Left renal pelvis (tissue), 4 donors: ENCODE results near the gene ADAT1. TPM values are rescaled to one million over a fixed set of nuclear protein-coding genes. Genes with fewer than 3 reads are reported as not detected.
A peak's percentile ranks its signal among the peaks of the same experiment; 100 is the strongest.

ENCODE experiments used
- DNase-seq, 4 donors: peaks; one replicate each; pipeline ENCODE4 v3.0.0-alpha.2; 2013; ENCODE audit warnings: low read depth in 4 of 4, low spot score in 3 of 4
- polyA plus RNA-seq, 4 donors: library from polyadenylated mRNA; unstranded; fragments of 120-200 nt; gene quantifications; one replicate each; pipeline ENCODE4 v1.2.1, GENCODE V29; 2013; ENCODE audit not compliant: insufficient read length in 4 of 4

ADAT1 gene
- polyA plus RNA-seq, 4 donors: 35.3 to 59.5 (median 52.3) TPM

DNA sequence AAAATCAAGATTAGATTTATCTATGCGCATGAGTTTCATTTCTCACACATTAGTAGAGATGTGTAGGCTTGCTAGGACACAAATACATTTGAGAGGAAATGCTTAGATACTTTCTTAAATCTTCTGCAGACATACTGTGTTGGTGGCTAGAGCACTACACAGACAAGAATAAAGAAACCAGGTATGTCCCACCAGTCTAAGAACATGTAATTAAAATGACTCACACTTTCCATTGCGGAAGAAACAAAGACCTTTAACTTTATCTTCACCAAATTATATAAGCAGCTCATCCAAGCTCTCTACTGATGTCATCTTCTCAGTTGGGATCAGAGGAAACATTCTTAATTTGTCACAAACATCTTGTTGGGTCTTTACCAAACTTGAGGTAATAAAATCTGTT, 44.4 kb downstream of the ADAT1 start:
- DNase-seq: no peak

DNA sequence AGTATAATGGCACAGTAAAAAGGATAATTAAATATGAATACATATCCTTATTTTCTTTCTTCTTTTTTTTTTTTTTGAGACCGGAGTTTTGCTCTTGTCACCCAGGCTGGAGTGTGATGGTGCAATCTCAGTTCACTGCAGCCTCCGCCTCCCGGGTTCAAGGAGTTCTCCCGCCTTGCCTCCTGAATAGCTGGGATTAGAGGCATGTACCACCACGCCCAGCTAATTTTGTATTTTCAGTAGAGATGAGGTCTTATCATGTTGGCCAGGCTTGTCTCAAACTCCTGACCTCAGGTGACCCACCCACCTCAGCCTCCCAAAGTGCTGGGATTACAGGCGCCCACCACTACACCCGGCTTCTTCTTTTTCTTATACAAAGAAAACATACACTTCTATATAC, 44.9 kb downstream of the ADAT1 start:
- no peak for DNase-seq

DNA sequence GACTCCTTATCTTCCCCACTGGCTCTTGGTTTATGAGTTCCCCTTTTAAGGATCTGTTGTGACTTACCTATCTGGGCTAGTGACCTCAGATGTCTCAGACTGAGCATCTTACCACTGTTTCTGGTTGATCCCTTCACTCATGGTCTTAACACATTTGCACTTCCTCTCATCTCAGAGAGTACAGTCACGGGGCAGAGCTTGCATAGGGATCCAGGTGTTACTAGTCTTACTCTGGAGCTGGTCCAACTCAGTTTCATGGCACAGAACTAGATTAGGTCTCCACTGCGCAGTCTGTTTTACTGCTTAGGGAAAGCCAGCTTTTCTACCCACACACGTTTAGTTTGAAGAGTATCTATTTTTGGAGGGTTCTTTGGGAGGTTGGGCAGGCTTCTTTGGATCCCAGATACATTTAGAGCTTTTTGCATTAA, 46.7 kb downstream of the ADAT1 start:
- DNase-seq: no peak

DNA sequence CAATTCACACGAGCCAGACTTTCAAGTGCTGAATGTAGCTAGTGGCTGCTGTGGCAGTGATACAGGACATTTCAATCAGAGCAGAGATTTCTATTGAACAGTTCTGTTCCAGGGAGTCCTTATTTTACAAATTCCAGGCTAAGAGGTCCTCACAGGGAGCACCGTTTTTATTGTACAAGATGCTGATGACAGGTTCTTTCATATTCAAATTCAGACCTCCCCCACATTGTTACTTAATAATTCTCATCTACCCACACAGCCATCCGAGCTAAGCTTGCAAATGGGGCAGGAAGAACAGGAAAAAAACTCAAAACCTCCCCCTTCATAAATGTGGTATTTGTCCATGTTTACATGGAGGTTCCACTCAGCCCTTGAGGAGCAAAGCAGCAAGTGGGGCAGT, 47.1 kb downstream of the ADAT1 start:
- no peak for DNase-seq

- no peak for DNase-seq
These were observed 49.1 kb downstream of the ADAT1 start for GRCh38 chr16:75573955-75574354.

DNA sequence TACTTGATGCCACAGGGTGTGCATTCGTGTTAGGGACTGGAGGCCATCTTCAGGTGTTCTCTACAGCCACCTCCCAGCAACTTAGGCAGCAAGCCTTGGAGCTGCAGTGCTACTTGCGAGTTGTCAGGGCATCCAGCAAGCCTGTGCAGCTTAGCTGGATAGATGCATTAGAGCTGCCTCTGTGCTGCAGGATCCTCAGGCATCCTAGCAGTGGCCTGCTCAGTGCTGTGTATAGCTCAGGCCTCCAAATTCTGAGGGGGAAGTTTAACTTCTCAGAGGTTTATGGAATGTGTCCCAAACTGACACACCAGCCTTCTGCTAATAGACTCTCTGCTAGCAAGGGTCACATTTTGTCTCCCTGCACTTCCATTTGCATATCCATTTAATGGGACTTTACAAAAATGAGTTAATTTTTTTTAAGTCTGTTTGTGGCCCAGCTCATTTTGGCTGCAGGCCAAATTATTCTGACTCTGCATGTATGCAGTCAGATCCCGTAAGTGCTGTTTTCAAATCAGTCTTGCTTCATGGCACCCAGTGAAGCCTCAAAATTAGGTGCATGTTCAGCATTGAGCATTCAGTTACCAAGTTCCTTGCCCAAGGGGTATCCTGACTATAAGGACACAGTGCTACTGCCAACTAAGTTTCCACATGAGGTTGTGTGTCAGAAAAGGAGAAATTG, 50.1 kb downstream of the ADAT1 start:
- no peak for DNase-seq

- no peak for DNase-seq
These were observed 52.5 kb downstream of the ADAT1 start for GRCh38 chr16:75570396-75571065.

GRCh38 chr16:75567911-75568310, 55.2 kb downstream of the ADAT1 start:
- no peak for DNase-seq

GRCh38 chr16:75566758-75567255, 56.3 kb downstream of the ADAT1 start:
- no peak for DNase-seq

- peak; percentile 64 to 75 (median 72) for DNase-seq
These were observed 56.9 kb downstream of the ADAT1 start, which contains the start of gene GABARAPL2 for GRCh38 chr16:75566040-75566757. GABARAPL2 (plus strand) TSS chr16:75566379; CDS start chr16:75566487, 108 bp downstream.

- DNase-seq: no peak
These were observed 57.4 kb downstream of the ADAT1 start for GRCh38 chr16:75565640-75566039.

GRCh38 chr16:75559564-75560372, 63.3 kb downstream of the ADAT1 start:
- DNase-seq: no peak

- no peak for DNase-seq
These were observed 64.2 kb downstream of the ADAT1 start for GRCh38 chr16:75558846-75559401.

DNA sequence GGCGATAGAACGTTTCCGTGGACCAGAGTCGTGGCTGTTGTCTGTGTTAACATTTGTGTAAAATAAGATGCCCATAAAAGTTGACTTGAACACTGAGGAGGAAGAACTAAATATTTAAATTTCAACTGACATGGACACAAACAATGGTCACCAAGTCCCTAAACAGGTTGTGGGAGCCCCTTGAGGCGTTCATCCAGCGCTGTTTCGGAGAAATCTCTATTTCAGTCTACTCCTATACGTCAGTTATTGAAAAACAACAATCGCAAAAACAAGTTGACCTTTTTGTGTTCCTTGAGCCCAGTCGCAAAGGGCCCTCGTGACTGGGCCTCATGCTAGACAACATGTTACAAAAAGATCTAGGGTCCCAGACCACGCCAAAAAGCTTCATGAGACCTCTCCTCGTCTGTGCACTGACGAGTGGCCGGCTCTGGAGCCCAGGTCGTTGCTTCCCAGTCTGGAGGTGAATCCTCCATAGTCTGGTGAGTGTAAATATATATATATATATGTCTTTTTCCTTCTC, 66.6 kb downstream of the ADAT1 start:
- DNase-seq: no peak

GRCh38 chr16:75555707-75556430, 67.2 kb downstream of the ADAT1 start, which contains the start of gene TMEM231:
TMEM231 (minus strand) TSS chr16:75556252; CDS start chr16:75556209, 43 bp downstream.
- DNase-seq: peak; percentile 79 to 89 (median 86)

- peak; percentile 62 to 80 (median 72) for DNase-seq
These were observed 67.8 kb downstream of the ADAT1 start for GRCh38 chr16:75555213-75555706.

- DNase-seq: no peak
These were observed 70.1 kb downstream of the ADAT1 start for GRCh38 chr16:75552951-75553350.

GRCh38 chr16:75550211-75550662, 72.8 kb downstream of the ADAT1 start:
- DNase-seq: no peak
